PFSK-1 (cell line): Measurements from ENCODE around the gene STRN4.

Source experiments
- FOXP2 ChIP-seq: optimal IDR thresholded peaks from 2 replicates; pipeline ENCODE3; 2011; ENCODE audit warnings: borderline replicate concordance, control low read depth, inconsistent platforms; ENCODE audit not compliant: insufficient read depth; ENCODE audit errors: extremely low read length, extremely low read depth
- POLR2AphosphoS5 ChIP-seq: IDR thresholded peaks from 2 replicates; pipeline ENCODE4 v1.6.1; 2012; ENCODE audit warnings: low read depth, mild to moderate bottlenecking, control low read depth, low read length, moderate library complexity
- SIN3A ChIP-seq: IDR thresholded peaks from 2 replicates; pipeline ENCODE4 v1.6.1; 2012; ENCODE audit warnings: mild to moderate bottlenecking, low read length, moderate library complexity, borderline replicate concordance; ENCODE audit not compliant: insufficient read depth
- TAF1 ChIP-seq: IDR thresholded peaks from 2 replicates; pipeline ENCODE4 v1.6.1; 2012; ENCODE audit warnings: low read length, control low read depth, borderline replicate concordance; ENCODE audit not compliant: insufficient read depth
- TF ChIP-seq, protein P1 (sequence below), 2 experiments: IDR thresholded peaks; 2 replicates each; pipeline versions ENCODE4 v1.6.1 to v1.8.0; 2011 to 2012; ENCODE audit warnings: low read depth in 2 of 2, low read length in 2 of 2, control low read depth in 1 of 2, inconsistent platforms in 1 of 2, mild to moderate bottlenecking in 1 of 2, moderate library complexity in 1 of 2; ENCODE audit not compliant: insufficient read depth in 1 of 2

The STRN4 gene

GRCh38 chr19:46782355-46783019 is 36.2 kb upstream of the STRN4 start:
- TF ChIP-seq, protein P1, sequence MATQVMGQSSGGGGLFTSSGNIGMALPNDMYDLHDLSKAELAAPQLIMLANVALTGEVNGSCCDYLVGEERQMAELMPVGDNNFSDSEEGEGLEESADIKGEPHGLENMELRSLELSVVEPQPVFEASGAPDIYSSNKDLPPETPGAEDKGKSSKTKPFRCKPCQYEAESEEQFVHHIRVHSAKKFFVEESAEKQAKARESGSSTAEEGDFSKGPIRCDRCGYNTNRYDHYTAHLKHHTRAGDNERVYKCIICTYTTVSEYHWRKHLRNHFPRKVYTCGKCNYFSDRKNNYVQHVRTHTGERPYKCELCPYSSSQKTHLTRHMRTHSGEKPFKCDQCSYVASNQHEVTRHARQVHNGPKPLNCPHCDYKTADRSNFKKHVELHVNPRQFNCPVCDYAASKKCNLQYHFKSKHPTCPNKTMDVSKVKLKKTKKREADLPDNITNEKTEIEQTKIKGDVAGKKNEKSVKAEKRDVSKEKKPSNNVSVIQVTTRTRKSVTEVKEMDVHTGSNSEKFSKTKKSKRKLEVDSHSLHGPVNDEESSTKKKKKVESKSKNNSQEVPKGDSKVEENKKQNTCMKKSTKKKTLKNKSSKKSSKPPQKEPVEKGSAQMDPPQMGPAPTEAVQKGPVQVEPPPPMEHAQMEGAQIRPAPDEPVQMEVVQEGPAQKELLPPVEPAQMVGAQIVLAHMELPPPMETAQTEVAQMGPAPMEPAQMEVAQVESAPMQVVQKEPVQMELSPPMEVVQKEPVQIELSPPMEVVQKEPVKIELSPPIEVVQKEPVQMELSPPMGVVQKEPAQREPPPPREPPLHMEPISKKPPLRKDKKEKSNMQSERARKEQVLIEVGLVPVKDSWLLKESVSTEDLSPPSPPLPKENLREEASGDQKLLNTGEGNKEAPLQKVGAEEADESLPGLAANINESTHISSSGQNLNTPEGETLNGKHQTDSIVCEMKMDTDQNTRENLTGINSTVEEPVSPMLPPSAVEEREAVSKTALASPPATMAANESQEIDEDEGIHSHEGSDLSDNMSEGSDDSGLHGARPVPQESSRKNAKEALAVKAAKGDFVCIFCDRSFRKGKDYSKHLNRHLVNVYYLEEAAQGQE (IDR thresholded peaks at IDR 0.05; ENCODE audit: insufficient read depth in 1 of 2, low read depth in 2 of 2, low read length in 2 of 2): no peak
- TF ChIP-seq FOXP2: no peak
- TF ChIP-seq SIN3A: no peak
- no peak for TF ChIP-seq TAF1
- no peak for TF ChIP-seq POLR2AphosphoS5

GRCh38 chr19:46776927-46777911 is 31.0 kb upstream of the STRN4 start:
- TF ChIP-seq POLR2AphosphoS5 (no peak), FOXP2 (no peak), TAF1 (no peak), SIN3A (no peak)
- TF ChIP-seq, protein P1 (IDR thresholded peaks at IDR 0.05; ENCODE audit: insufficient read depth in 1 of 2, low read depth in 2 of 2, low read length in 2 of 2): no peak

GRCh38 chr19:46775642-46776258 is 29.5 kb upstream of the STRN4 start:
- TF ChIP-seq, protein P1 (IDR thresholded peaks at IDR 0.05; ENCODE audit: insufficient read depth in 1 of 2, low read depth in 2 of 2, low read length in 2 of 2): no peak
- TF ChIP-seq POLR2AphosphoS5 (no peak), FOXP2 (no peak), TAF1 (no peak), SIN3A (no peak)

DNA sequence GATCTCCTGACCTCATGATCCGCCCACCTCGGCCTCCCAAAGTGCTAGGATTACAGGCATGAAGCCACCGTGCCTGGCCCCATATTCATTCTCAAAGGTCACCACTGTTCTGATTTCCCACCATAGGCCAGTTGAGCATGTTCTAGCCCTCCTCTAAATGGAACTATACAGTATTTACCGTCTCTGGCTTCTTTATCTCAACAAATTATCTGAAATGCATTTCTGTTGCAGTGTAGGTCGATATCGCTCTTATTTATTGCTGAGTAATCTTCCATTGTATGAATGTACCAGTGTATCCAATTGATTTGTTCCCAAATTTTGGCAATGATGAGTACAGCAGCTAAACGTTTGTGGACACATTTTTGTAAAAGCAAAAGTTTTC is 26.8 kb upstream of the STRN4 start:
- TF ChIP-seq POLR2AphosphoS5: no peak

- TF ChIP-seq TAF1 (no peak), SIN3A (no peak), POLR2AphosphoS5 (no peak), FOXP2 (no peak)
- TF ChIP-seq, protein P1 (IDR thresholded peaks at IDR 0.05; ENCODE audit: insufficient read depth in 1 of 2, low read depth in 2 of 2, low read length in 2 of 2): no peak
Observed at GRCh38 chr19:46772170-46773017, 26.1 kb upstream of the STRN4 start.
